Fibroblast of skin of left quadriceps (primary cell): ENCODE measurements around the gene EDA.
"Not testable (repeated sequence)": the region's sequence is repeated elsewhere in the genome, so short reads cannot be mapped to it uniquely, and the experiment has no call there.

Experiments
- DNase-seq, 2 experiments: peaks; one replicate each; pipeline ENCODE4 v3.0.0-alpha.2; 2013; ENCODE audit warnings: low read depth in 2 of 2

Gene EDA

GRCh38 chrX:69746051-69746450 is 130.1 kb downstream of the EDA start:
- no peak for DNase-seq

DNA sequence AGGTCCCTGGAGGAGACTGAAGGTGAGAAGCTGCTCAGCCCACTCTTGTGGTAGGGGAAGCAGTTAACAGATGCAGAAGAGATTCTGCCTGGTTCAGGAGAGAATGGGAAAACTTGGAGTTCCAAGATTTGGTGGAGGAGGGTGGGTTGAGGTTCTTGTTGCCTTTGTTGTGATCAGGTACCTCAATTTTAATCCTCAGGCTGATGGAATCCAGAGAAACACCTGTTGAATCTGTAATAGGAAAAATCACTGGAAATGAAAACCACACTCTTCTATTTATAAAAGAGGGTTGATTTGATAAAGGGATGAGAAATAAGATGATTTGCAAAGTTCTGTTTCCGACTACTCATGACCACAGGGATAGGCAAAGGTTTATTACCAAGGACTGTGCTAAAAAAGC is 132.1 kb downstream of the EDA start:
- no peak for DNase-seq

- no peak for DNase-seq
These were observed 144.2 kb downstream of the EDA start for GRCh38 chrX:69759921-69760625.

- DNase-seq: no peak
These were observed 145.7 kb downstream of the EDA start for GRCh38 chrX:69761633-69762032.

DNA sequence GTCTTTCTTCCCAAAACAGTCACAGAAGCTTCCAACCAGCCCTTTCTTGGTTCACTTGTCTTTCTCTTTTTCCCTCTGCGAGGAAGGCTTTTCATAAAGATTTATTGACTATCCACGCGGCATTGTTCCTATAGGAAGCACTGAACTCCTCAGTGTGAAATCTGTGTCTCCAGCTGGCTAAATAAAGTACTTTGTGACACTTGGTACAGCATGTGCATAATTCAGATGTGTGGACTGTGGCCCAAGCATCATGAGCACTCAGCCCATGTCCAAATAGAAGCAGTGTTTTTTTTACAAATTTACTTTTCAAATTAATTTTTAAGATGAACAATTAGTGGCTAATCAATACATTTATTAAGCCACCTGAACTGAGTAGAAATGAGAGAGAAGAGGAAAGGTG is 146.4 kb downstream of the EDA start:
- DNase-seq: no peak

DNA sequence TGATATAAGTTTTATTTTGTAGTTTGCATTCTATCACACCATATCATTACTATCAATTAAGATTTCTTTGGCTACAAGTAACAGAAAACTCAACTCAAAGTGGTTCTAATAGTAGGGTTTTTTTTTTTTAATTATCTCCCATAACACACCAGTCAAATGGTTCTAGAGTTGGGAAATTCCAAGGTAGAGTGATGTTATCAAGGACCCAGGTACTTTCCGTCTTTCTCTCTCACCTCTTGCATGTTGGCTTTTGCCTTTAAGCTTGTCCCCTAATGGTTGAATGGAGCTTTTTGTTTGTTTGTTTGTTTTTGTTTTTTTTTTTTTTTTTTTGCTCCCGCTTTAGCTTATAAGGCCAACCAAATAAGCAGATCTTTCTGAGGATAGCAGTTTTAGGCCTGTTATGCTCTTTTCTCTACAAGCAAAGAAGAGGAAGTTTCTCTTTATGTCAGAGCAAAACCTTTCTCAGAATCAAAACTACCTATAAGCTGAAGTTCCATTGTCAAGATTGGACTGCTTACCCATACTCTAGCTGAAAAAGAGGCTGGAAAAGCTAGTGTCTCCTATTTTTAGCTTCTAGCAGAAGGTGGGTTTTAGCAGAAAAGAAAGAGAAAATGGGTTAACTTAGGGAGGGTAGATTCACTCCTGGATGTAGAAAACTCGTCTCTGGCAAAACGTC is 177.5 kb downstream of the EDA start:
- no peak for DNase-seq

DNA sequence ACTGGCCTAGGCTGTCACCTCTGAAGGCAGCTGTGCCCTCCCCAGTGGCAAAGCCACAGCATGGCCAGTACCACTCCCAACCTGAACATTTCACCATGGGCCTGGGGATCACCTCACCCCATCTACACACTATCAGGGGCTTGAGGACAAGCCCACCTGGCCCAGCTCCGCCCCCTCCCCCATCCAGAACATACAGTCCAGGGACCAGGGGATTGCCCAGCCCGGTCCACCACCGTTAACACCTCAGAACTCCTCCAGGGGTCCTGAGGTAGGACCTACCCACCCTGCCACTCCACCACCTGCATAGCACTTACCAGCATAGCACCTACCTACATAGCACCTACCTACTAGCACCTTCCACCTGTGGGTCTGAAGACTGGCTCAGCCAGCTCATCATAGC is 179.8 kb downstream of the EDA start:
- no peak for DNase-seq

DNA sequence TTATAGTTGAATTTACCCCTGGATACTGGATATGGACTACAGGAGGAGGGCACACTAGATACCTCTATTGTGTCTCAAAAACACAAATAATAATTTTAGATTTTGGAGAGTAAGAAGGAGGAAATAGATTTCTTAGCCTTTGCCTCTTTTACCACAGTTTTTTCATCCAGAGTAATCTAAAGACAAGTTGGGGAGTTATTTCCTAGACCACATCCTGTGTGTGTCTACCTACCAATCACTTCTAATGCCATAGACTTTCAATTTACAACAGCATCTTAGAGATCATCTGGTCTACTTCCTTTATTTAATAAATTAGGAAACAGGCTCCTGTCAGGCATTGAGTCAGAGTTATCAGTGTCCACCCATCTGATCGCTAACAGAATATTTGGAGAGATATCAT is 191.5 kb downstream of the EDA start:
- DNase-seq: no peak

DNA sequence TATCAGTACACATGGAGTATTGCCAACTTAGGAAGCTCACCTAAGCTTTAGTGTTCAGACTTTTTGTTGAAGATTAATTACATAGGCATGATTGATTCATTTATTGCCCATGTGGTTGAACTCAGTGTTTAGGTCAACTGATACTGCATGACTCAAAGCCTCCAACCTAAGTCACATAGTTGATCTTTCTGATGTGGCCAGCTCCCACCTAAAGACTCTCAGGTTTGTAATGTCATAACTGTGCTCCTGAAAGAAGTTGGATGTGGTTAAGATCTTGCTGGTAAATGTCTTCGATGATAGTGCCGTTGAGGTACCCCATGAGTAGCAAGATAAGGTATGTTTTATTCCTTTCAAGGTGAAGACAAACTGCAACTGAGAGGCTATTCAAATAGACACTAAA is 192.5 kb downstream of the EDA start:
- no peak for DNase-seq

DNA sequence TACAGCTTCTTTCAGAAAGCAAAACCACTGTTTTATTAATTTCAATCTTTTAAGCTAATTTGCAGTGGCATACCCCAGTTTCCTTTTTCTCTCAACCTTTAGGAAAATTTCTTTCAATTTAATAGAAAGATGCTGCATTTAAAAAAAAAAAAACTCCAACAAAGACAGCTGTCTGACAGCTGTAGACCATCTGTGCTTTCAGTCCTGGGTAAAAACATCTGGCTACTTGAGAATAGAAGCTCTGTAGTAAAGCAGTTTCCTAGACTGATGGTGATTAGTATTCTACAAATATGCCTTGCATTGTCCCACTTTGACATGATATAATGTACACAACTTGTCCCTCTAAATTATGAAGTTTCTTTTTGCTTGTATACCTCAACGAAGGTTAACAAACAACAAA is 197.8 kb downstream of the EDA start:
- DNase-seq: no peak

GRCh38 chrX:69815063-69815462 is 199.2 kb downstream of the EDA start:
- no peak for DNase-seq

DNA sequence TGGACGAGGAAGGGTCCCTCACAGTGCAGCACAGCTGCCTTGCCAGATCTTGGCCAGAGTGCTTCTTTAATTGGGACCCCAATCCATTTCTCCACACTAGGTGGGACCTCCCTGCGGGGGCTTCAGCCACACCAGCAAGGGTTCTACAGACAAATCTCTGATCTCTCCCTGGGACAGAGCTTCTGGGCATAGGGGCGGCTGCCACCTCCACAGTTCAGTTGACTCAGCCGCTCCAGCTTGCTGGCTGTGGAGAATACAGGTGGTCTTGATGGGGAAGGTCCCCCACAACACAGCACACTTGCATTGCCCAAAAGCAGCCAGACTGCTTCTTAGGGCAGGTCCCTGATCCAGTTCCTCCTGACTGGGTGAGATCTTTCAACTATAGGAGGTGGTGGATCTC is 199.6 kb downstream of the EDA start:
- no peak for DNase-seq

GRCh38 chrX:69844636-69845035 is 228.7 kb downstream of the EDA start:
- DNase-seq: no peak

DNA sequence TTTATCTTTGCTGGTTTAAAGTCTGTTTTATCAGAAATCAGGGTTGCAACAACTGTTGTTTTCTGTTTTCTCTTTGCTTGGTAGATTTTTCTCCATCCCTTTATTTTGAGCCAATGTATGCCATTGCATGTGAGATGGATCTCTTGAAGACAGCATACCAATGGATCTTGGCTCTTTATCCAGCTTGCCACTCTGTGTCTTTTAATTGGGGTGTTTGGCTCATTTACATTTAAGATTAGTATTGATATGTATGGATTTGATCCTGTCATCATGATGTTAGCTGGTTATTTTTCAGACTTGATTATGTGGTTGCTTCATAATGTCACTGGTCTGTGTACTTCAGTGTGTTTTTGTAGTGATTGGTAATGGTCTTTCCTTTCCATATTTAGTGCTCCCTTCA is 244.1 kb downstream of the EDA start:
- DNase-seq: not testable (repeated sequence)

- DNase-seq: no peak
These were observed 260.3 kb downstream of the EDA start for GRCh38 chrX:69876221-69876620.

DNA sequence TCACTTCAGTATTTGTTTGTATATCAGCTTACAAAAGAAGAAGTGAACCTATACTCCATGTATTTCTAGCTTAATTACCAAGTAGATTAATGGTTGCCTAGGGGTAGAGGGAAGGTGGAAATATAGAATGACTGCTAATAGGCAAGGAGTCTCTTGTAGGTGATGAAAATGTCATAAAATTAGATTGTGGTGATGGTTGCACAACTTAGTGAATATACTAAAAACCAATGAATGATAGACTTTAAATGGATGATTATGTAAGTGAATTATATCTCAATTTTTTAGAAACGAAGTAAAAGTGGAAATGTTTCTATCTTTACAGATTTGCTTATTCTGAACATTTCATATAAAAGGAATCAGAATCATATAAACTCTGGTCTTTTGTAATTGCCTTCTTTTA is 268.3 kb downstream of the EDA start:
- DNase-seq: no peak

GRCh38 chrX:69896046-69896445 is 280.1 kb downstream of the EDA start:
- no peak for DNase-seq

DNA sequence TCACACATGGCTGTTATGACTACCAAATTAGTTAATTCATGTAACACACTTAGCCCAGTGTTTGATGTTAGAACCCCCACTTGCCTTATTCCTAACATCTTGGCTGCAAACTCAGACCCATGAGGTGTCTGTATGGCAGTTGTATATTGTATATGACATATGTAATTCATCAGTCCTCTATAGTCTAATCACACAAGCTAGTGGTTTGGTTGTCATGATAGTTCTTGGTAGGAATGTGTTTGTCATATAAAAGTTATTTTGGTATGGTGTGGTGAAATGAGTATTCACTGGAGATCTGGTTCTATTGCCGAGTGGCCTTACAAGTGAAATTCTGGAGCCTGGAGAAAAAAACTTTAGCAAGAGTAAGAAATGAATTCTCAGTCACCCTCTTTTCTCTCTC is 284.6 kb downstream of the EDA start:
- DNase-seq: peak; percentile 12 to 13

GRCh38 chrX:69906447-69906846 is 290.5 kb downstream of the EDA start:
- DNase-seq: no peak

GRCh38 chrX:69914781-69915180 is 298.9 kb downstream of the EDA start:
- DNase-seq: no peak

DNA sequence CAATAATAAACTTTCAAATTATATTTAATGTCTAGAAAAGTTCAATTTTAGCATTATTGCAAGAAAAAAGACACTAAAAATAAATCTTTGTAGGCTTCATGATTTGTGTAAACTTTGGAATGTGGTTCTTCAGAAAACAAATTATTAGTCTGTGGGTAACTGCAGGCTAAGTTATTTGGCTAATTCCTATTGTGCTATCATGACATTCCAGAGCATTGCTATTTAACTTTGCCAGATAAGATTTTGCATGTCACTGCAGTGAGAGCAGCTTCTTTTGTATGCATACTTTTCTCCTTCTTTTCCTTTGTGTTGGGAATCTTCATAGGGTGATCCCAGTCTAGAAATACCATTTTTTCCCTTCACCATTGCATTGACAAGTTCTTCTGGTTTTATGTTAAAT is 303.8 kb downstream of the EDA start:
- no peak for DNase-seq

DNA sequence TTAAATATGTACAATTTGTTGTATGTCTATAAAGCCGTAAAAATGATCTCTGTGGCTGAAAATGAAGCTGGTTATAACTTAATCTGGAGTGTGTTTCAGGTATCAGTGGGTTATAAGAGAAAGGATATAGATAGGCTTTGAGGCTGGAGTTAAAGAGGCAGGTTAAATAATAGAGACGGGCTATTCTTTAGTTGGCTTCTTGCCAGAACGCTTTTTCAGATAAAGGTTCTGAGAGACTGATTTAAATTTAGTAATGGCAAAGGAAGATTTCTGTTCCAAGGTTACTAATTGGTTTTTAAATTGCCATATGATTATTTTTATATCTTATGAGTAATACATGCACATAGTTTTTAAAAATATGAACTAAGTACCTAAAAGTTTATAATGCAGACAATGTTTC is 316.4 kb downstream of the EDA start:
- DNase-seq: no peak

DNA sequence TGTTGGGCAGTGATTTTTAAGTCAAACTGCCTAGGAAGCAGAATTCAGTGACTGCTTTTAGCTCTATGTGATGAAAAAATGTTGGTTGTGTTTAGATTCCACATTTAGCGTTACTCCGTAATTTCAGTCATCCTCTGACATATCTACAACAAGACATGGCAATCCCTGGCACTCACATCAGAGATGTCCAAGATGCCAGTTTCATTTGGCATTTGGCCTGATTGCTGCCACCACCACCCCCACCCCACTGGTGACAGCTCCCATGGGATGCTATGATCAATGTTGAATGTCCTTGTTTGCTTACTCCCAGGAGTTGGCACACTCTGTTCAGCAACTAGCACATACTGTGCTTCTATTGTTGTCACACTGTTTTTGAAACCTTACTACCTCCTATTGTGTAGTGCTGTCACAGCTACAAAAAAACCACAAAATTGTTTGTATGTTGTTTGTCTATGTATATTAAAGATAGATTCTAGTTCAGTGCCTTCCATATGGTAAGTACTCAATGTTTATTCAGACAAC is 332.4 kb downstream of the EDA start:
- no peak for DNase-seq

DNA sequence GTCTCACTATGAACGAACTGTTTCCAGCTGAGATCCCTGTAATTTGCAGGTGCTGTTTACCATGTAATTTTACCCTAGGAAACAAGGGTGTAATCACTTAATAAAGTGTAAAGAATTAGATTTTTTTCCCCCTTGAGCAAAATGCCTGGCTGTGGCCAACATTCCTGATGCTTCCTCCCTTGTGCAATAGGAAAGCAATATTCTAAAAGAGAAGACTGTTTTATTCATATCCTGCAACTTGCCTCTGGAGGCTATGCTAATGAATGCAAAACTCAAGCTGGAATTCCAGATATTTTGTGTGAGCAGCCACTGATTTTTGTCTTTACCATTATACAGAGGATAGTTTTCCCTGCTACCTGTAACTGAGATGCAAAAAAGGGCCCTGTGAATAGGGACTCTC is 335.8 kb downstream of the EDA start:
- peak in 1 of 2 experiments; percentile 0 for DNase-seq
